Measurements from ENCODE around the gene FAM13A.
"Not testable (repeated sequence)": the region's sequence is repeated elsewhere in the genome, so short reads cannot be mapped to it uniquely, and the experiment has no call there.

The FAM13A gene

GRCh38 chr4:88998001-88998400 lies 59.0 kb downstream of the FAM13A start:
- DNase-seq: peak; percentile 35

GRCh38 chr4:88995874-88996273 lies 61.1 kb downstream of the FAM13A start:
- DNase-seq: peak; percentile 29

DNA sequence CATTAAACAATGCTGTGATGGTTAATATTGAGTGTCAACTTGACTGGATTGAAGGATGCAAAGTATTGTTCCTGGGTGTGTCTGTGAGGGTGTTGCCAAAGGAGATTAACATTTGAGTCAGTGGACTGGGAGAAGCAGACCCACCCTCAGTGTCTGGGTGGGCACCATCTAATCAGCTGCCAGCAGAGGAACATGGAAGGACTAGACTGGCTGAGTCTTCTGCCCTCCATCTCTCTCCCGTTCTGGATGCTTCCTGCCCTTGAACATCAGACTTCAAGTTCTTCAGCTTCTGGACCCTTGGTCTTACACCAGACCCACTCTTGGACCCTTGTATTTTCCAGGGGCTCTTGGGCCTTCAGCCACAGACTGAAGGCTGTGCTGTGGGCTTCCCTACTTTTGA lies 61.7 kb downstream of the FAM13A start:
- not testable (repeated sequence) for DNase-seq

DNA sequence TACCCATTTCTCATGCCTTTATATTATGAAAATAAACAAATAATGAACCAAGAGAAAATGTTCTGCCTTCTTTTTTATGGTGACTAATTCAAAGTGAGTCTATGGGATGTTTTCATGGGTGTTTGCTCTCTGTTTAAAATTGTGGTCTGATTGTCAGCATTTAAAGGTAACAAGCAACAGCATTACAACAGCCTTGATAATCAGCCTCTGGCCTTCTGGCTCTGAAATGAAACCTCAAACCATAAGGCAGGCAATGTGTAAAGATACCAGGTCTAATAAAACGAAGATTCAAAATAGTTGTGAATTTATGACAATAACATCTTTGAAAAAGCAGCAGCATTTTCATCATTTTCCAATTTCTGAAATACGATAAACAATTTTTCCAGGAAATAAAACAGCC lies 63.7 kb downstream of the FAM13A start:
- DNase-seq: no peak

DNA sequence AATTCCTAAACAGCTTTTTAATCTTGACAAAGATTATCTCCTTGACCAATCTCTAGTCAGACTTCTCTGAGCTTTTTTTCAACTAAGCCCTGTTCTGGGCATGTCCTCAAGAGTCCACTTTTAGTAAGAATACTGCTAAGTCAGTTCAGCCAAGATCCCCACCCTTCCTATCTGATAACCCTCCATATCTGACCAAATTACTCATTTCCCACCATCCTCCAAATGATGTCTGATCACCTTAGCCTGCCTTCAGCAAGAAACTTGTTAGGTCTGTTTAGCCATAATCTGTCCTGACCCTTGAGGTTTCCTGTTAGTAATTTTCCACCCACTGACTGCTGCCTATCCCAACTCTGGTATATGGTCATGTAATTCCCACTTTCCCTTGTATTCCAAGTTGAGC lies 65.2 kb downstream of the FAM13A start:
- no peak for DNase-seq

- no peak for DNase-seq
Observed at GRCh38 chr4:88989990-88990389, 67.0 kb downstream of the FAM13A start.

DNA sequence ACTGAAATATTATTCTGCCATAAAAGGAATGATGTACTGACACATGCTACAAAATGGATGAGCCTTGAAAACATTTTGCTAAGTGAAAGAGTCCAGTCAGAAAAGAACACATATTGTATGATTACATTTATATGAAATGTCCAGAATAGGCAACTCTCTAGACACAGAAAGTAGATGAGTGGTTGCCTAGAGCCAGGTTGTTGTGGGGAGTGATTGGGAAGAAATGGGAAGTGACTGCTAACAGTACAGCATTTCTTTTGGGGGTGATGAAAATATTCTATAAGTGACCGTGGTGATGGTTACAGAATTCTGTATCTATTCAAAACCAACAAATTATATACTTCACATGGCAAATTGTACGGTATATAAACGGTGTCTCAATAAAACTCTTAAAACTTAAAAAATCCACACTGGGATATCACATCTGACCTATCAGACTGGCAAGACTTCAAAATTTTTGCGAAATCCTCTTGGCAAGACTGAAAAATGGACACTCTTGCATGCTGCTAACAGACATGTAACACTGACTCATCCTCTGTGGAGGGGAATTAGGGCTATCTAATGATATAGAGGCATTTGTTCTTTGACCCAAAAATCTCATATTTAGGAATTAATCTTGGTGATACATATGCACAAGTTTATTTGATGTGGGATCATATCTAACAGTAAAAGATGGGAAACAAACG lies 71.8 kb downstream of the FAM13A start:
- peak; percentile 27 for DNase-seq

DNA sequence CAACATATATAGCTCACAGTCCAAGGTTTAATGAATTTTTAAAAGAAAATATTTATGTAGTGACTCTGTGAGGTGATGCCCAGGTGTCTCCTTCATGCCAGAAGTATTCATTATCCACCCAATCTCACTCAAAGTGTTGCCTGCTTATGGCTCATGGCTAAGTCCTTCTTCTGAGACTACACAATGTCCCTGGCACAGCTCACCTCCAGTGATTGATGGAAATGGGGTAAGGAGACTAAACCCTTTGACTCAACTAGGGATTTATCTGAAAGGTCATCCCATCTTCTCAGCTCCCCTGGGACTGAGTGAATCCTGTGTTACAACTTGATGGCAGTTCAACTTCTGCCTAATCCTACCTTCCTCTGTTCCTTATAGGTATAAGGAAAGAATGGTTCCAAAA lies 74.2 kb downstream of the FAM13A start:
- no peak for DNase-seq

DNA sequence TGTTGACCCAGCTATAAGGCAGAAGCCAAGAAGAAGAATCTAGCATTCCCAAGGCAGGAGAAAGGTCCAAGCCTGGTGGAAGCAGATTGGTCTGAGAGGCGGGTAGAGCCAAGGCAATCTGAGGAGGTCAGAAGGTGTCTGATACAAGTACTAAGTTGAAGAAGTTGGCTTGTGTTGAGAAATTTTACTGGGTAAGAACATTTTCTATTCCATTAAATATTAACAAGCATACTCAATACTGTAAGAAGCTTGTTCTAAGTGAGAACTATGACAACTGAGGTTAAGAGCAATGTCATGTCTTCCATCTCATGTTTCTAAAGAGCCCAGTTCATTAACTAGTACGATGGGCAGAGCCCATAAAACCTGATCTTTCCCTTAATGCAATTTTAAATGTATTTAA lies 75.0 kb downstream of the FAM13A start:
- DNase-seq: no peak

DNA sequence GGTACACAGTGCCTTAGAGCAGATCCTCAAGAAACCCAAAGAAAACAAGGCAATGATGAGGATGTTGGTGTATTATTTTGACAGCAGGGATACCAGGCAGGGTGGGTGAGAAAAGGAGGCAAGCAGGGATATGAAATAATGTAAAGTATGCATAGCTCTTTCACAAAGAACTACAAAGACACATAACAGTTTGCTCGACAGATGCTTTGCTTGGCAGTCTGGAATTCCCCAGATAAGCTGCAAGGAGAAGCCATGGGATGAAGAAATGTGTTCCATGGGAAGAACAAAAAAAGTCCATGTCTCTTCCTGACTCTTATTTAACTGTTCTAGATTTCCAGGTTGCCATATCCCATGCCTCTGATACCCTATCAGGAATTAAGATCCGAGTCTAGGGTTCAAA lies 75.4 kb downstream of the FAM13A start:
- no peak for DNase-seq

DNA sequence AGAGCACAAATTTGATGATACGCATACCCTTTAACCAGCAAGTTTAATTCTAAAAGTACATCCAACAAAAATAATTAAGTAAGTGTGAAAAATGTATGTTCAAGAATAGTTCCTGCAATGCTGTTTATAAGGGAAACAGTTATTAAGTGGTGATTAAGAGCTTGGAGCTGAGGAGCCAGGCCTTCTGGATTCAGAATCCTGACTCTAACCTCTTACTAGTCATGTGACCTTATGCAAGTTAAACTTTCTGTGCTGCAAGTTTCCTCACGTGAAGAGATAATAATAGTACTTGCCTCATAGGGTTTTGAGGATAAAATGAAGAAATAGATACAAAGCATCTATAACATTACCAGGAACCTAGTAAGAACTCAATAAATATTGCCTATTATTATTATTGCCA lies 77.7 kb downstream of the FAM13A start:
- DNase-seq: peak; percentile 12

GRCh38 chr4:88976775-88977035 lies 80.3 kb downstream of the FAM13A start:
- no peak for DNase-seq

DNA sequence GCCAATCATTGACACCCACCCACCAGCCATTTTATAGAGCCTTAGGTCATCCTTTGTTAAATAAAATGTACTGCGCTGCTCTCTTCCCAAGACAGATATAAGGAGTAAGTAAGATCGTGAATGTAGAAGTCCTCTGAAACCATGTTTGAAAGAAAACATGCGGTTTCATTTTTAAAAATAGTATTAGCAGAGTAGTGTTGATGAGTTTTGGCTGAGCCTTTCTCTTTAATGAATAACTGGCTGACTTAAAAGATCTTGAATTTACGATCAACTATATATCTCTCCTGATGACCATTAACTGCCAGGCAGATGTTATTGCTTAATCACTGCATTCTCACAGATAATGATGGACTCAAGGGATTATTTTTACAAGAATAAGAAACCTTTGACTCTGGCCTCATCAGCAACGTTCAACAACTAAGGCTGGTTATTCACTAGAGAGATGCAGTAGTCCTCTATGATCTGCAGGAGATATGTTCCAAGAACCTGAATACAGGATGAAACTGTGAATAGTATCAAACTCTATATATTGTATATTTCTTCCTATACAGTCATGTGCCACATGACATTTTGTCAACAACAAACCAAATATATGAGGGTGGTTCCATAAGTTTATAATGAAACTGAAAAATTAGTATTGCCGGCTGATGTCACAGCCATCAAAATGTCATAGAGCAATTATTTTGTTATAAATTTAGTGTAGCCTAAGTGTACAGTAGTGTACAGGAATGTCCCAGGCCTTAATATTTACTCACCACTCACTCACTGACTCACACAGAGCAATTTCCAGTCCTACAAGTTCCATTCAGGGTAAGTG lies 80.8 kb downstream of the FAM13A start:
- no peak for DNase-seq

DNA sequence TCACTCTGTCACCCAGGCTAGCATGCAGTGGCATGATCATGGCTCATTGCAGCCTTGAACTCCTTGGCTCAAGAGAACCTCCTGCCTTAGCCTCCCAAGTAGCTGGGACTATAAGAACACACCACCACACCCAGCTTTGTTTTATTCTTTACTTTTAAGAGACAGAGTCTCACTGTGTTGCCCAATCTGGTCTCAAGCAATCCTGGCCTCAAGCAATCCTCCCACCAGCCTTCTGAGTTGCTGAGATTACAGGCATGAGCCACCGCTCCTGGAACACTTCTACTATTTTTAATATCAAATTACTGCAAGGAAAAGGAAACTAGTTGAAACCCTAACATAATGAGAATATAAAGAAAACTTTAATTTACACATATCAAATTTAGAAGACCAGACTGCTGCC lies 85.4 kb downstream of the FAM13A start:
- DNase-seq: peak; percentile 28

DNA sequence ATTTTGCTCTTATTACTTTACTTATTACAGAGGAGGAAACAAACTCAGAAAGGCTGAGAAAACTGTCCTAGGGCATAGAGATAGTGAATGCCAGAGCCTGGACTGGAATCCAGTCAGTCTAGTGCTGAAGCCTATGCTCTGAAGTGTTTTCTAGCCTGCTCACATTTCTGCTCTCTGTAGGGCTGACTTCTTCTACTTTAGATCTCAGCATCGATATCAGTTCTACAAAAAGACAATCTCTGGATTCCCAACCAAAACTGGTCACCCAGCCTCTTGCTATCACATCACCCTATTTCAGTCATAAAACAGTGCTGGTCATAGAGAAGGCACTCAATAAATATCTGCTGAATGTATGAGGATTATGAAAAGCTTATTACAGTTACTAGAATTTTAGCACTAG lies 87.2 kb downstream of the FAM13A start:
- DNase-seq: no peak

DNA sequence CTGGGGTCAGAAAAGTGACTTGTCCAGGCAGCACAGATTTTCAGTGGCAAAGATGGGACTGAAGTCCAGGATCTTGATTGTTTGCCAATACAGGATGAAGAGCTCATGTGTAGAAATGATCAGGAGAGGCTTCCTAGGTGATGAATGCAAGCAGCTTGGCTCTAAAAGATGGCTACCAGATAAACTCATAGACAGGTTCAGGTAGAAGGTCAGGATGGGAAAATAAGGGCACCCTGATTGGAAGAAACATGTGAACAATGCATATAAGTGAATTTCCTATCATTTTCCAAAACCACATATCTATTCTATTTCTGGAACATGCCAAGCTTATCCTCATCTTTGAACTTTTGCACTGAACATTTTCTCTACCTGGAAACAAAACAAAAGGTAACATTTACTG lies 87.7 kb downstream of the FAM13A start:
- DNase-seq: no peak

DNA sequence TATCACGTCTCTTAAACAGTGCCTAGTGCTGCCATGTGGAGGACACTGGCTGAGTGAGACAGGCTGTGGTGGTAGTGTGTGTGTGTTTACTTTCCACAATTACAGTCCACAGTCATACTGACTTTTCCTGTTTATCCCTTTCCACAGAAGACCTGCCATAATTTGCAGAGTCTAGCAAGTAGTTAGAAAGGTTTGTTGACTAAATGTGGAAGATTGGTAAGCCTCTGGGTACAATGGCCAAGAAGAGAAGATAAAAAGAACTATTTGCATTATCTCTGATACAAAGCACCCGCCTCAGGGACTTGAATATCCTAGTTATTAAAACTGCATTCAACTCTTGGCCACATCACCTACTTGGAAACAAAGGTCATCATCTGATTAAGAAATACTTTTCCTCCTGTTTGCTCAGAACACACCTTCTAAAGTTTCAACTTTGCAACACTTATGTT lies 89.1 kb downstream of the FAM13A start:
- DNase-seq: no peak

- DNase-seq: no peak
Observed at GRCh38 chr4:88965053-88965452, 91.9 kb downstream of the FAM13A start.

- DNase-seq: peak; percentile 51
Observed at GRCh38 chr4:88964450-88964849, 92.5 kb downstream of the FAM13A start.

DNA sequence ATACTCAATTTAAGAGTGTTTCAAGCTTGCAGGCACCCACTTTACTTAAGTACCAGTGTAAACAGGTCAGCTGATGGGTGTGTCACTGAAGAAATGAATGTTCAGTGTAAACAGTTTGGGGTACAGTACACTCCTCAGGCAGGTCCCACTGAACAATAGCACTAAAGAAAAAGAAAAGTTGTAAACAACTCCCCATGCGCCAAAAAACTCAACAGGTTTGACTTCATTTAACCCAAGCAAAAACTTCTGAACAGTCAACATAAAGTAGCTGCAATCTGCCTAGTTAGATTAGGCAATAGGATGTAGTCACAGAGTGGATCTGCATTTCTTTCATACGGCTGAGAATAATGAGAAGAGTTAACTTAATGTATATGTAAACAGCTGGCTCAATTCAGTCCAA lies 93.2 kb downstream of the FAM13A start:
- DNase-seq: peak; percentile 54

DNA sequence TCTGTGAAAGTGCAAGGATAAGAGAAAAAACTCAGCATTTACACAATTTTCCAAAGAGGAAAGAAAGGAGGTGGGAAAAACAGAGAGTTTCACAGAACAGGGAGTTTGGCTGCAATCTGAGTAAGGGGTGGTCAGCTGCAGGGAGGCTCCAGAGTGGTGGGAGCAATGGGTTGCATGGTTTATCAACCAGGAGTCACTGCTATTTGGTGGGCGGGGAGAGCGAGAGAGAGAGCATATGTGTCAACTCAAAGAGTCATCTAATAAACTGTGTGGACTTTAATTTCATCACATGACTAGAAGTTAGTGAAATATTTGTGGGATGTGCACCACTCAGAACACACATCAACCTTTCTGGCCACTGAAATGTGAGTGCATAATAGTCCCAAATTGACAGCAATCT lies 94.6 kb downstream of the FAM13A start:
- peak; percentile 33 for DNase-seq

- DNase-seq: peak; percentile 62
Observed at GRCh38 chr4:88960576-88960975, 96.4 kb downstream of the FAM13A start.

DNA sequence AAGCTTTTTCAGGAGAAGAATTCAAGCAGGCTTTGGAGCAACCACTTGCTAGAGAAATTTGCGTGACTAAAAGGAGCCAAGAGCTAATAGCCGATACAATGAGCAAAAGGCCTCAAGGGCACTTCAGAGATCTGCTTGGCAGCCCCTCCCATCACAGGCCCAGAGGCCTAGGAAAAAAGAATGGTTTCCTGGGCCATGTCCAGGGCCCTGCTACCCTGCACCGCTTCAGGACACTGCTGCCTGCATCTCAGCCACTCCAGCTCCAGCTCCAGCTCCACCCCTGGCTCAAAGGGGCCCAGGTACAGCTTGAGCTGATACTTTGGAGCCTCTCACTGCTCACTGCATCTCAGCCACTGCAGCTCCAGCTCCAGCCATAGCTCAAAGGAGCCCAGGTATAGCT lies 98.9 kb downstream of the FAM13A start:
- DNase-seq: no peak

- peak; percentile 77 for DNase-seq
Observed at GRCh38 chr4:88957570-88957969, 99.4 kb downstream of the FAM13A start.
